AG09309 (cell line): Measurements from ENCODE around the gene GPR18.

Experiments
- DNase-seq: peaks from one replicate; pipeline ENCODE4 v3.0.0-alpha.2; 2010; ENCODE audit warnings: low read depth
- H3K4me3 ChIP-seq: 2 replicates; pipeline ENCODE4 v1.5.1; 2011; ENCODE audit warnings: mild to moderate bottlenecking, low read depth, low read length, moderate library complexity; ENCODE audit not compliant: control insufficient read depth
- CTCF ChIP-seq: IDR thresholded peaks from 2 replicates; pipeline ENCODE4 v1.5.1; 2011; ENCODE audit warnings: mild to moderate bottlenecking, low read depth, low read length, inconsistent platforms; ENCODE audit not compliant: insufficient read depth, control insufficient read depth; ENCODE audit errors: missing control alignments

The GPR18 gene

GRCh38 chr13:99223587-99223986, 34.6 kb downstream of the GPR18 start:
- no peak for DNase-seq
- TF ChIP-seq CTCF = no peak
- no peak overlapping the region for H3K4me3 ChIP-seq

- no peak overlapping the region for H3K4me3 ChIP-seq
- TF ChIP-seq CTCF = no peak
- DNase-seq = no peak
Measured at GRCh38 chr13:99221567-99222239, 36.5 kb downstream of the GPR18 start.

GRCh38 chr13:99220199-99220935, 37.8 kb downstream of the GPR18 start:
- DNase-seq = no peak
- H3K4me3 ChIP-seq = no peak overlapping the region
- TF ChIP-seq CTCF = no peak

GRCh38 chr13:99218969-99219368, 39.2 kb downstream of the GPR18 start:
- DNase-seq = no peak
- TF ChIP-seq CTCF = no peak
- H3K4me3 ChIP-seq = no peak overlapping the region

GRCh38 chr13:99218545-99218944, 39.6 kb downstream of the GPR18 start:
- TF ChIP-seq CTCF = no peak
- no peak overlapping the region for H3K4me3 ChIP-seq
- no peak for DNase-seq

GRCh38 chr13:99218126-99218525, 40.1 kb downstream of the GPR18 start:
- no peak for TF ChIP-seq CTCF

More at GRCh38 chr13:99218126-99218525, 40.1 kb downstream of the GPR18 start:
- no peak overlapping the region for H3K4me3 ChIP-seq
- no peak for DNase-seq
